Measurements from ENCODE around the gene ABI1.

DNA sequence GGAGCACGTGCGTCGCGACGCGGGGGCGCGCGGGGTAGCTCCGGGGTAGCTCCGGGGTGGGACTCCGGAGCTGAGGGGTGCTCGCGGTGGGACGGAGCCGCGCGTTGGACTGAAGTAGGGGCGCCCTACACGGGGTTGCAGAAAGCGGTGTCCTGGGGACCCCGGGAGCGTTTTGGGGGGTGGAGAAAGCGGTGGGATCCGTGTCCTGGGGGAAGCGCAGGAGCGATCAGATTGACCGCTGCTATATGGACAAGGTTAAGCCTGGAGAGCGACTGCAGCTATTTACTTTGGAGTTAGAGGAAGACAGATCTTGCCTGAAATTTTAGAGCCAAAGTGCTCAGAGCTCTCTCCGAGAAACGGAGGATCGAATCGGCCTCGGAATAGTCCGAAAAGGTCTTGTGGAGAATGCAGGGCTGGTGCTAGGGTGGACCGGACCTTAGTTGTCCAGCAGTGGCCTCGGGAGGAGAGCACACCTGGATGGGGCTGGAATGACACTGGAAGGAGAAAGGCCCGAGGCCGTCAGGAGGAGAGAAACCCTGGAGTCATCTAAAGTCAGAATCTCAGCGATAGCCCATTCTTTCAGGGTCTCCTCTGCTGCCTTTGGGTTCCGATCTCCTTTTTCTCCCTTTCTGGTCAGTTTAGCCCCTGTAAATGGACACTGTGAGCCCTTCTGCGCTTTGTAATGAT, 162.7 kb downstream of the ABI1 start:
- TF ChIP-seq ZNF785 (tag by site-specific recombination; IDR thresholded peaks at IDR 0.05), result no peak
- TF ChIP-seq, protein P1, sequence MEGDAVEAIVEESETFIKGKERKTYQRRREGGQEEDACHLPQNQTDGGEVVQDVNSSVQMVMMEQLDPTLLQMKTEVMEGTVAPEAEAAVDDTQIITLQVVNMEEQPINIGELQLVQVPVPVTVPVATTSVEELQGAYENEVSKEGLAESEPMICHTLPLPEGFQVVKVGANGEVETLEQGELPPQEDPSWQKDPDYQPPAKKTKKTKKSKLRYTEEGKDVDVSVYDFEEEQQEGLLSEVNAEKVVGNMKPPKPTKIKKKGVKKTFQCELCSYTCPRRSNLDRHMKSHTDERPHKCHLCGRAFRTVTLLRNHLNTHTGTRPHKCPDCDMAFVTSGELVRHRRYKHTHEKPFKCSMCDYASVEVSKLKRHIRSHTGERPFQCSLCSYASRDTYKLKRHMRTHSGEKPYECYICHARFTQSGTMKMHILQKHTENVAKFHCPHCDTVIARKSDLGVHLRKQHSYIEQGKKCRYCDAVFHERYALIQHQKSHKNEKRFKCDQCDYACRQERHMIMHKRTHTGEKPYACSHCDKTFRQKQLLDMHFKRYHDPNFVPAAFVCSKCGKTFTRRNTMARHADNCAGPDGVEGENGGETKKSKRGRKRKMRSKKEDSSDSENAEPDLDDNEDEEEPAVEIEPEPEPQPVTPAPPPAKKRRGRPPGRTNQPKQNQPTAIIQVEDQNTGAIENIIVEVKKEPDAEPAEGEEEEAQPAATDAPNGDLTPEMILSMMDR (tag by site-specific recombination; IDR thresholded peaks at IDR 0.05), result no peak
- TF ChIP-seq ZNF549 (tag by site-specific recombination; IDR thresholded peaks at IDR 0.05), result no peak
- TF ChIP-seq ZNF530 (tag by site-specific recombination; IDR thresholded peaks at IDR 0.05; ENCODE audit: low read depth), result no peak
- no peak for TF ChIP-seq ZNF133 (tag by site-specific recombination; IDR thresholded peaks at IDR 0.05)
- TF ChIP-seq, protein P2, sequence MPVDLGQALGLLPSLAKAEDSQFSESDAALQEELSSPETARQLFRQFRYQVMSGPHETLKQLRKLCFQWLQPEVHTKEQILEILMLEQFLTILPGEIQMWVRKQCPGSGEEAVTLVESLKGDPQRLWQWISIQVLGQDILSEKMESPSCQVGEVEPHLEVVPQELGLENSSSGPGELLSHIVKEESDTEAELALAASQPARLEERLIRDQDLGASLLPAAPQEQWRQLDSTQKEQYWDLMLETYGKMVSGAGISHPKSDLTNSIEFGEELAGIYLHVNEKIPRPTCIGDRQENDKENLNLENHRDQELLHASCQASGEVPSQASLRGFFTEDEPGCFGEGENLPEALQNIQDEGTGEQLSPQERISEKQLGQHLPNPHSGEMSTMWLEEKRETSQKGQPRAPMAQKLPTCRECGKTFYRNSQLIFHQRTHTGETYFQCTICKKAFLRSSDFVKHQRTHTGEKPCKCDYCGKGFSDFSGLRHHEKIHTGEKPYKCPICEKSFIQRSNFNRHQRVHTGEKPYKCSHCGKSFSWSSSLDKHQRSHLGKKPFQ (tag by site-specific recombination; IDR thresholded peaks at IDR 0.05), result no peak
- TF ChIP-seq, protein P3, sequence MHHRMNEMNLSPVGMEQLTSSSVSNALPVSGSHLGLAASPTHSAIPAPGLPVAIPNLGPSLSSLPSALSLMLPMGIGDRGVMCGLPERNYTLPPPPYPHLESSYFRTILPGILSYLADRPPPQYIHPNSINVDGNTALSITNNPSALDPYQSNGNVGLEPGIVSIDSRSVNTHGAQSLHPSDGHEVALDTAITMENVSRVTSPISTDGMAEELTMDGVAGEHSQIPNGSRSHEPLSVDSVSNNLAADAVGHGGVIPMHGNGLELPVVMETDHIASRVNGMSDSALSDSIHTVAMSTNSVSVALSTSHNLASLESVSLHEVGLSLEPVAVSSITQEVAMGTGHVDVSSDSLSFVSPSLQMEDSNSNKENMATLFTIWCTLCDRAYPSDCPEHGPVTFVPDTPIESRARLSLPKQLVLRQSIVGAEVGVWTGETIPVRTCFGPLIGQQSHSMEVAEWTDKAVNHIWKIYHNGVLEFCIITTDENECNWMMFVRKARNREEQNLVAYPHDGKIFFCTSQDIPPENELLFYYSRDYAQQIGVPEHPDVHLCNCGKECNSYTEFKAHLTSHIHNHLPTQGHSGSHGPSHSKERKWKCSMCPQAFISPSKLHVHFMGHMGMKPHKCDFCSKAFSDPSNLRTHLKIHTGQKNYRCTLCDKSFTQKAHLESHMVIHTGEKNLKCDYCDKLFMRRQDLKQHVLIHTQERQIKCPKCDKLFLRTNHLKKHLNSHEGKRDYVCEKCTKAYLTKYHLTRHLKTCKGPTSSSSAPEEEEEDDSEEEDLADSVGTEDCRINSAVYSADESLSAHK (tag by site-specific recombination; IDR thresholded peaks at IDR 0.05), result no peak
- no peak for TF ChIP-seq ZNF776 (tag by site-specific recombination; IDR thresholded peaks at IDR 0.05; ENCODE audit: borderline replicate concordance)

Measured in HEK293 (cell line).